BLaER1 (cell line): Measurements from ENCODE around the gene VNN1.
"Not testable (repeated sequence)": the region's sequence is repeated elsewhere in the genome, so short reads cannot be mapped to it uniquely, and the experiment has no call there.

ENCODE experiments used
- H3K27ac ChIP-seq: shearing (Covaris generic); formaldehyde crosslinking; 2 replicates; pipeline ENCODE4 v1.8.1; 2022
- H3K27me3 ChIP-seq: shearing (Covaris generic); formaldehyde crosslinking; 2 replicates; pipeline ENCODE4 v1.8.1; 2022
- H3K36me3 ChIP-seq: shearing (Covaris generic); formaldehyde crosslinking; 2 replicates; pipeline ENCODE4 v1.8.1; 2022
- H3K4me1 ChIP-seq: shearing (Covaris generic); formaldehyde crosslinking; 2 replicates; pipeline ENCODE4 v1.8.1; 2022
- H3K4me2 ChIP-seq: shearing (Covaris generic); formaldehyde crosslinking; 2 replicates; pipeline ENCODE4 v1.8.1; 2022
- H3K4me3 ChIP-seq: shearing (Covaris generic); formaldehyde crosslinking; 2 replicates; pipeline ENCODE4 v1.8.1; 2022
- H3K9ac ChIP-seq: shearing (Covaris generic); formaldehyde crosslinking; 2 replicates; pipeline ENCODE4 v1.8.1; 2022
- H3K9me3 ChIP-seq: shearing (Covaris generic); formaldehyde crosslinking; 2 replicates; pipeline ENCODE4 v1.8.1; 2022
- H4K20me1 ChIP-seq: shearing (Covaris generic); formaldehyde crosslinking; 2 replicates; pipeline ENCODE4 v1.8.1; 2022
- Cebpa-rat ChIP-seq: shearing (Covaris generic); IDR thresholded peaks from 2 replicates; pipeline ENCODE4 v1.8.1; 2022

Gene VNN1

DNA sequence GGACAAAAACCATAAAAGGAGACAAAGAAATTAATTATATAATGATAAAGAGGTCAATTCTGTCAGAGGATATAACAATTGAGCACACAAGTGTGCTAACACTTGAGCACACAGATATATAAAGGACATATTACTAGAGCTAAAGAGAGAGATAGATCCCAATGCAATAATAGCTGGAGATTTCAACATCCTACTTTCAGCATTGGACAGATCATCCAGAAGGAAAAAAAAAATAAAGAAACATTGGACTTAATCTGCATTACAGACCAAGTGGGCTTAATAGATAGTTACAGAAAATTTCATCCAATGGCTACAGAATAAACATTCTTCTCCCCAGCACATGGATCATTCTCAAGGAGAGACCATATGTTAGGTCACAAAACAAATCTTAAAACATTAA lies 9.9 kb downstream of the VNN1 start:
- Histone ChIP-seq H3K4me2 (no peak overlapping the region), H3K36me3 (no peaks in the 10 kb centered on the region), H3K4me3 (no peak overlapping the region), H3K27me3 (no peaks in the 10 kb centered on the region), H4K20me1 (no peaks in the 10 kb centered on the region), H3K9me3 (peaks cover 14% of the 10 kb centered on the region), H3K4me1 (no peaks in the 10 kb centered on the region), H3K9ac (no peak overlapping the region), H3K27ac (no peak overlapping the region)
- no peak for TF ChIP-seq Cebpa-rat

DNA sequence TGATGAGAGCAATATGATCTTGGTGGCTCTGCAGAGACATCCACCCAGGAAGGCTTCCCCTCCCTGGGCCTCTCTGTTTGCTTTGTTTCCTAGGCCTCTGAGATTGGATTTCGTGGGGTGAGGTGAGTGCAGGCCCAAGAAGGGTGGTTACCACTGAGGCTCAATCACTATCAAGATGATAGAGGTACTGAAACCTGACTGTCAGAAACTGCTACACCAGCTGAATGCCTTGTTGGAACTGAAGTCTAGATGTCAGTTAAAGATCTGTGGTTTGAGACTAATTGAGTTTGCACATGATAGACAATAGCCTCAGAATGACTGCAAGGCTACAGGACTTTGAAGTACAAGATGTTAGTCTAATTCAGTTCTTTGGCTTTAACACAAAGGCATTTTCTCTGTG lies 15.2 kb downstream of the VNN1 start:
- Histone ChIP-seq H3K36me3 (no peaks in the 10 kb centered on the region), H3K4me3 (no peak overlapping the region), H3K9ac (no peak overlapping the region), H3K4me1 (no peaks in the 10 kb centered on the region), H3K4me2 (no peak overlapping the region), H3K9me3 (peaks cover 6% of the 10 kb centered on the region), H3K27me3 (no peaks in the 10 kb centered on the region), H3K27ac (no peak overlapping the region), H4K20me1 (no peaks in the 10 kb centered on the region)
- no peak for TF ChIP-seq Cebpa-rat

DNA sequence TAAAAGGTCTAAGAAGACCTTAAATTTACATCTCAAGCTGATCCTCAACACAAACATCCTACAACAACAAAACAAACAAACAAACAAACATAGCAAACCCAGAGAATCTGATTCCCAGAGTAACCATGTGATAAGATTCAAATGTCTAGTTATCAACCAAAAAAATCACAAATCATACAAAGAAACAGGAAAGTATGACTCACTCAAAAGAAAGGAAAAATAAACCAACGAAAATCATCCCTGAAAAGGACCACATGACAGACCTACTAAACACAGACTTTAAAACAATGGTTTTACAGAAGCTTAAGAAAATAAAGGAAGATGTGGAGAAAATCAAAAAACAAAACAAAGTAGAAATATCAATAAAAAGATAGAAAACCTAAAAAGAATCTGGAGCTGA lies 18.1 kb downstream of the VNN1 start:
- Histone ChIP-seq H3K9ac (no peak overlapping the region), H3K4me1 (no peaks in the 10 kb centered on the region)
- TF ChIP-seq Cebpa-rat, result no peak

DNA sequence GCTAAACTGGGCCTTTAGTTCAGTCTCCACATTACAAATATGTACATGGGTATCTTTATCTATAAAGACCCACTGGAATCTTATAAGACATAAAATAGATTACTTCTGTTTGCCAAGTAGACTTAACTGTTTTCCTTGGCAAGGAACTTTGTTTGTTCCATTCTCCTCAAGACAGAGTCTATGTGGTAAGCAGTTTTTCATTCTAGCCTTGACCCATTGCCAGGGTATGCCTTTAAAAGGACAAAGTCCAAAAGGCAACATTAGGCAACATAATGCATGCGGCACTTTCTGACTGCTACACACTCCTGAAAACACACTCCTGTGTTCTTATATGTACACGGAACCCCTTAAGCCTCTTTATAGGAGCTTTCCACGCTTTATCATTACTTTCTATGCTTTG lies 20.4 kb downstream of the VNN1 start:
- Histone ChIP-seq H3K4me1 (no peaks in the 10 kb centered on the region), H3K27ac (no peak overlapping the region), H3K9ac (no peak overlapping the region), H3K36me3 (no peaks in the 10 kb centered on the region), H4K20me1 (no peaks in the 10 kb centered on the region), H3K27me3 (no peaks in the 10 kb centered on the region), H3K9me3 (peaks cover 6% of the 10 kb centered on the region), H3K4me2 (no peak overlapping the region), H3K4me3 (no peak overlapping the region)
- TF ChIP-seq Cebpa-rat, result no peak

More for the DNA sequence above, 18.1 kb downstream of the VNN1 start:
- no peaks in the 10 kb centered on the region for H4K20me1 ChIP-seq
- H3K4me2 ChIP-seq, result no peak overlapping the region
- H3K27me3 ChIP-seq, result no peaks in the 10 kb centered on the region
- H3K36me3 ChIP-seq, result no peaks in the 10 kb centered on the region
- no peak overlapping the region for H3K4me3 ChIP-seq
- H3K9me3 ChIP-seq, result peaks cover 6% of the 10 kb centered on the region
- H3K27ac ChIP-seq, result no peak overlapping the region

DNA sequence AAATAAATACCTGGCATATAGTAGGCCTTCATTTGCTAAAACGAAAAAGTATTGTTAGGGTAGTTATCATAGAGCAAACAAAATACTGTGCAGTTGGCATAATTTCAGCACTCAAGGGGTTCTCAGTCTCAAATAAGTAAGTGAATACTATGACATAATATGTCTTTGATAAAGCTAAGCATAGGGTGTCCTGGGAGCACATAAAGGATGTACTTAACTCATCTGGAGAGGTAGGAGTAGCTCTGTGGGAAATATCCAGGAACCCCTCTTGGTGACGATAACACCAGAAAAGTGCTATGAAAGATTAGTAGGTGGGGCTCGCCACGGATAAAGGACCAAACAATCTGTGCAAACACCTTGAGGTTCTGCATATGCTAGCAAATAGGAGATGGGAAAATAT lies 23.2 kb downstream of the VNN1 start:
- TF ChIP-seq Cebpa-rat, result no peak
- Histone ChIP-seq H3K4me3 (no peak overlapping the region), H4K20me1 (no peaks in the 10 kb centered on the region), H3K4me1 (no peaks in the 10 kb centered on the region), H3K27ac (no peak overlapping the region), H3K36me3 (no peaks in the 10 kb centered on the region), H3K4me2 (no peak overlapping the region), H3K9me3 (no peaks in the 10 kb centered on the region), H3K9ac (no peak overlapping the region), H3K27me3 (no peaks in the 10 kb centered on the region)

DNA sequence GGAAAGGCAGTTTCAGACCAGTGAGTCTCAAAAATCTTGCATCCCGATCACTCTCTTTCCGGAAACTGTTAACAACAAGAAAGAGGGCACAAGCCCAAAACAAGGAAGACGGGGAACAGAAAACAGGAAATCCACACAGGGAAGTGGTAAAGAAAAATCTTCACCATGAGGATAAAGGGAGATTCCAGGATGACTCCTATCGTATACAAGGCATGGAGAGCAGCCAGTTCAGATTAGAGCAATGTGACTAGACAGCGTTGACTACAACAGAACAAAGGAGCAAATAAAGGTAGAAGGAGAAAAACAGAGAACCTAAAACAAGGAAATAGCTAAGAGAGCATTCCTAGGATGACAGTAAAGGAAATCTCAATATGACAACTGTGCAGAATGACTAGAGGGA lies 26.5 kb downstream of the VNN1 start:
- Histone ChIP-seq H3K36me3 (no peaks in the 10 kb centered on the region), H3K4me1 (no peaks in the 10 kb centered on the region), H3K27ac (no peak overlapping the region), H3K4me2 (no peak overlapping the region), H3K9ac (no peak overlapping the region), H4K20me1 (no peaks in the 10 kb centered on the region), H3K27me3 (no peaks in the 10 kb centered on the region), H3K4me3 (no peak overlapping the region), H3K9me3 (no peaks in the 10 kb centered on the region)
- no peak for TF ChIP-seq Cebpa-rat

DNA sequence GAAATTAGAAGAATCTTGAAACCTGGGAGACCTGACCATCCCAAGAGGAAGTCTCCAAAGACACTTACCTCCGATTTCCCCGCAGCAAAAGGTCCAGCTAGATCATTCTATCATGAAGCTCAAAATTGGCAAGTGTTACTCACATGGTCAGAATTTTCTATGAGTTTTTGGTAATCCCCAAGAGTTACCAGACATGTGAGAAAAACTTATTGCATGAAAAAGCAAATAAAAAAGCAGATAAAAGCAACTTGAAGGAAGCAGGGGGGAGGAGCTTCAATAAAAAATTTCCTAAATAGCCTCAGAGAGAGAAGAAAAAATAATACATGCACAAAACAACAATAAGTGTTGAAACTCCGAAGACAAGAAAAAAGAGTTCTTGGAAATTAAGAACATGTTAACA lies 27.3 kb downstream of the VNN1 start:
- H3K36me3 ChIP-seq, result no peaks in the 10 kb centered on the region
- no peaks in the 10 kb centered on the region for H3K27me3 ChIP-seq
- H3K4me3 ChIP-seq, result no peak overlapping the region
- no peak for TF ChIP-seq Cebpa-rat
- H3K9ac ChIP-seq, result no peak overlapping the region
- H3K9me3 ChIP-seq, result no peaks in the 10 kb centered on the region
- H3K4me1 ChIP-seq, result no peaks in the 10 kb centered on the region
- no peak overlapping the region for H3K27ac ChIP-seq
- no peak overlapping the region for H3K4me2 ChIP-seq
- no peaks in the 10 kb centered on the region for H4K20me1 ChIP-seq

DNA sequence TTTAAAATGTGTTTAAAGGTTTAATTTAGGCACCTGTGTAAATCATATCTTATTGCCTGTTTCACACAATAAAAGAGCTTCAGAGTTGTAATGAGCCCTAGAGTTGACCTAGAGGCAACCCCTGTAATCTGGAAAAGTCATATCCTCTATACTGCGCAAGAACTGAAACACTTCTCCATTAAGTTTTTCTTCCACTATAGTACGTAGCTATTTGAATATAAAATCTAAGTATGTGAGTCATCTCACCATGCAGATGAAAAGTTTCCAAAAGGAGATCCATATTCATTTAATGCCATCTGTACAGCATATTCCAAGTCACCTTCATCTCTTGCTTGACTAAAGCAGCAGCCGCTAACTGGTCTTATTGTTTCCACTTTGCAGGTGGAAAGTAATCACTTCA lies 28.8 kb downstream of the VNN1 start:
- no peaks in the 10 kb centered on the region for H4K20me1 ChIP-seq
- H3K27me3 ChIP-seq, result no peaks in the 10 kb centered on the region
- no peak for TF ChIP-seq Cebpa-rat
- no peaks in the 10 kb centered on the region for H3K9me3 ChIP-seq
- no peak overlapping the region for H3K4me3 ChIP-seq
- H3K4me1 ChIP-seq, result no peaks in the 10 kb centered on the region
- no peaks in the 10 kb centered on the region for H3K36me3 ChIP-seq
- no peak overlapping the region for H3K4me2 ChIP-seq
- H3K27ac ChIP-seq, result no peak overlapping the region
- H3K9ac ChIP-seq, result no peak overlapping the region

DNA sequence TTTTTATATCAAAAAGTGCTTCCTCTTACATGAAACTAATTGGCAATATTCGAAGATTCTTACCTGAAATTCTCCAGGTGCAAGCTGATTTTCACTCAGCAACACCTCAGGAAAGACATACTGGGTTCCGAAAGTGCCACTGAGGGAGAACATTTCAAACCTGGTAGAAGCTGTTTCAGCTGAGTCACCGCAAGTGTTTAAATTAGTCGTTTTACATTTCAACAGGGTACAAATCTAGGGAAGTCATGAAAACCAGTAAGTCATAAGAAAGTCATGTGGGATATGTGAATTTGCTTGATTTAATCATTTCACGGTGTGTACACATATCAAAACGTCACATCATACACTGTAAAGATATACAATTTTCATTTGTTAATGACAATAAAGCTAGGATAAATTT lies 29.6 kb downstream of the VNN1 start:
- no peaks in the 10 kb centered on the region for H3K4me1 ChIP-seq
- TF ChIP-seq Cebpa-rat, result no peak
- H3K4me3 ChIP-seq, result no peak overlapping the region

DNA sequence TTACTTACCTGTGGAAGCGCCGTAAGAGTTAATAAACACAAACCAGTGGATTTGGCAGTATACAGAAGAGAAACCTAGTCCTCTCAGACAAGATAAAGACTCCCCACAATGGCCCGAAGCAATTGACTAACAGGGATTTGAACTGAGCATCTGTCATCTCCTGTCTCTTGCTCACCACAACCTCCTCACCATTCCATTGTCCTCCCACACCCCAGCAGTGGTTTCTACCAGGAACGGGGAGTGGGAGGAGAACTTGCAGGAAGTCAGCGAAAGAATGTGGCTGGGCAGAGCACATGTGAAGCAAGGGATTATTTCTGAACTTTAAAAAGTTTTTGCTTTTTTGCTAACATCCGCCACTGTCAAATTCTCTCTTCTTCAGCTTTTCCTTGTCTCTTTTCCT lies 30.3 kb downstream of the VNN1 start:
- Histone ChIP-seq H3K4me1 (no peaks in the 10 kb centered on the region), H3K4me3 (no peak overlapping the region), H3K27ac (no peak overlapping the region)

More for the DNA sequence above, 29.6 kb downstream of the VNN1 start:
- Histone ChIP-seq H3K27me3 (no peaks in the 10 kb centered on the region), H3K4me2 (no peak overlapping the region), H4K20me1 (no peaks in the 10 kb centered on the region), H3K36me3 (no peaks in the 10 kb centered on the region), H3K9me3 (no peaks in the 10 kb centered on the region), H3K9ac (no peak overlapping the region), H3K27ac (no peak overlapping the region)

DNA sequence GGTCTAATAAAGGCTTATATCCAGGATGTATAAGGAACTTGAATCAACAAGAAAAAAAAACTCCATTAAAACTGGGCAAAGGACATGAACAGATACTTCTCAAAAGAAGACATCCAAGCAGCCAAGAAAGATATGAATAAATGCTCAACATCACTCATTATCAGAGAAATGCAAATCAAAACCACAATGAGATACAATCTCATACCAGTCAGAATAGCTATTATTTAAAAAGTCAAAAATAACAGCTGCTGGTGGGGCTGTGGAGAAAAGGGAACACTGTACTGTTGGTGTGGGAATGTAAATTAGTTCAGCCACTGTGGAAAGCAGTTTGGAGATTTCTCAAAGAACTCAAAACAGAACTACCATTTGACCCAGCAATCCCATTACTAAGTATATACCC lies 34.8 kb downstream of the VNN1 start:
- H3K4me1 ChIP-seq, H3K36me3 ChIP-seq, H3K27me3 ChIP-seq, H3K4me3 ChIP-seq, H3K4me2 ChIP-seq, H3K9me3 ChIP-seq, H3K27ac ChIP-seq, H3K9ac ChIP-seq, H4K20me1 ChIP-seq: not testable (repeated sequence)

More for the DNA sequence above, 30.3 kb downstream of the VNN1 start:
- no peaks in the 10 kb centered on the region for H3K9me3 ChIP-seq
- no peak overlapping the region for H3K9ac ChIP-seq
- H4K20me1 ChIP-seq, result no peaks in the 10 kb centered on the region
- no peak overlapping the region for H3K4me2 ChIP-seq
- no peak for TF ChIP-seq Cebpa-rat
- H3K36me3 ChIP-seq, result no peaks in the 10 kb centered on the region
- H3K27me3 ChIP-seq, result no peaks in the 10 kb centered on the region
